Kidney (tissue), 14 donors: ENCODE results near the gene FAM156A. TPM values are rescaled to one million over a fixed set of nuclear protein-coding genes. Genes with fewer than 3 reads are reported as not detected.
"Not testable (repeated sequence)": the region's sequence is repeated elsewhere in the genome, so short reads cannot be mapped to it uniquely, and the experiment has no call there.

Source experiments
- DNase-seq, 5 donors: peaks; one replicate each; pipeline ENCODE4 v3.0.0-alpha.2; 2013 to 2020
- FAIRE-seq: peaks from 2 replicates; lab custom pipeline; 2012; peaks lifted over from hg19 to GRCh38; lab: Jason Lieb, UNC
- H3K27ac ChIP-seq, 2 donors: one replicate each; pipeline ENCODE4 v1.7.0; 2013; ENCODE audit warnings: low read depth in 2 of 2, low read length in 2 of 2, inconsistent platforms in 1 of 2
- H3K27me3 ChIP-seq: one replicate; pipeline ENCODE4 v1.7.1; 2013; ENCODE audit warnings: low read length, inconsistent platforms; ENCODE audit not compliant: control insufficient read depth, insufficient read depth
- H3K36me3 ChIP-seq, 3 donors: one replicate each; pipeline versions ENCODE4 v1.7.0 to v1.7.1; 2013; ENCODE audit warnings: low read length in 3 of 3, control low read depth in 1 of 3, inconsistent platforms in 1 of 3; ENCODE audit not compliant: insufficient read depth in 3 of 3, control insufficient read depth in 2 of 3
- H3K4me1 ChIP-seq, 3 donors: one replicate each; pipeline versions ENCODE4 v1.7.0 to v1.7.1; 2013; ENCODE audit warnings: low read length in 3 of 3, inconsistent platforms in 1 of 3, low read depth in 1 of 3; ENCODE audit not compliant: control insufficient read depth in 2 of 3, insufficient read depth in 2 of 3
- H3K4me3 ChIP-seq, 3 donors: one replicate each; pipeline versions ENCODE4 v1.7.0 to v1.8.1; 2013; ENCODE audit warnings: low read length in 3 of 3, control low read depth in 1 of 3, inconsistent platforms in 1 of 3
- H3K9ac ChIP-seq, 3 donors: one replicate each; pipeline versions ENCODE4 v1.7.0 to v1.7.1; 2013; ENCODE audit warnings: low read length in 3 of 3, control low read depth in 1 of 3, inconsistent platforms in 1 of 3
- H3K9me3 ChIP-seq, 3 donors: one replicate each; pipeline versions ENCODE4 v1.7.0 to v1.7.1; 2013; ENCODE audit warnings: low read length in 3 of 3, control low read depth in 1 of 3, inconsistent platforms in 1 of 3; ENCODE audit not compliant: control insufficient read depth in 2 of 3, insufficient read depth in 1 of 3
- CTCF ChIP-seq: IDR thresholded peaks from 3 replicates; pipeline ENCODE4 v1.5.1; 2012; ENCODE audit warnings: mild to moderate bottlenecking, moderate library complexity, borderline replicate concordance; ENCODE audit not compliant: insufficient read depth; ENCODE audit errors: extremely low read depth
- intact Hi-C: fragments of 100-400 bp; cut with DNase I; formaldehyde crosslinking; loops from one replicate; pipeline ENCODE4 v1.11.1; 2022
- polyA plus RNA-seq: library from polyadenylated mRNA; stranded (reverse); fragments of 350-450 nt; fragmentation: Illumina TruSeq; extraction: RNeasy Lipid Tissue Mini Kit (QIAGEN cat#74804); gene quantifications from one replicate; pipeline ENCODE4 v1.2.3, GENCODE V29; 2014; ENCODE audit warnings: low read depth, low replicate concordance; ENCODE audit not compliant: insufficient read depth
- total RNA-seq: library from RNA; stranded (reverse); fragmentation: NEBNext Ultra II Directional; extraction: Animal tissue kit (Norgen Biotek cat#: 25700); gene quantifications from one replicate; pipeline ENCODE4 v1.2.1, GENCODE V29; 2021
- donor health status: control.
- donor health status: control.
- donor health status: control.
- donor health status: control.
- donor health status: control.
- donor health status: DM: yes; HTN: yes; CAD: no.
- donor health status: Normal renal cell carcinoma (clear cell type).

Gene FAM156A
- total and polyA plus RNA-seq, 2 donors from 2014 or later = 9.9 to 20.5 TPM

GRCh38 chrX:52977953-52978352 lies 19.6 kb upstream of the FAM156A start:
- Histone ChIP-seq H3K27ac (no peak overlapping the region), H3K36me3 (no peaks in the 10 kb centered on the region), H3K9me3 (no peaks in the 10 kb centered on the region), H3K4me3 (no peak overlapping the region), H3K27me3 (peaks cover 2% of the 10 kb centered on the region), H3K4me1 (no peaks in the 10 kb centered on the region), H3K9ac (no peak overlapping the region)
- no peak for FAIRE-seq
- intact Hi-C loops = no loop called here
- no peak for DNase-seq
- no peak for TF ChIP-seq CTCF

GRCh38 chrX:52975576-52975975 lies 17.3 kb upstream of the FAM156A start:
- H3K27me3 ChIP-seq, H3K36me3 ChIP-seq, H3K4me1 ChIP-seq, DNase-seq, H3K27ac ChIP-seq, FAIRE-seq, H3K4me3 ChIP-seq, H3K9ac ChIP-seq, intact Hi-C loops, H3K9me3 ChIP-seq: not testable (repeated sequence)

- FAIRE-seq, H3K9ac ChIP-seq, H3K9me3 ChIP-seq, H3K4me3 ChIP-seq, intact Hi-C loops, H3K36me3 ChIP-seq, DNase-seq, H3K27me3 ChIP-seq, H3K4me1 ChIP-seq, H3K27ac ChIP-seq: not testable (repeated sequence)
Measured at GRCh38 chrX:52974336-52974992, 16.1 kb upstream of the FAM156A start.

GRCh38 chrX:52967922-52968321 lies 9.6 kb upstream of the FAM156A start:
- H3K27ac ChIP-seq, H3K4me1 ChIP-seq, intact Hi-C loops, H3K9me3 ChIP-seq, DNase-seq, H3K36me3 ChIP-seq, H3K4me3 ChIP-seq, H3K9ac ChIP-seq, H3K27me3 ChIP-seq, FAIRE-seq: not testable (repeated sequence)

GRCh38 chrX:52966993-52967738 lies 8.8 kb upstream of the FAM156A start:
- FAIRE-seq, H3K27me3 ChIP-seq, intact Hi-C loops, H3K27ac ChIP-seq, H3K9ac ChIP-seq, H3K36me3 ChIP-seq, DNase-seq, H3K9me3 ChIP-seq, H3K4me1 ChIP-seq, H3K4me3 ChIP-seq: not testable (repeated sequence)

GRCh38 chrX:52958961-52959360 lies 643 bp upstream of the FAM156A start:
- FAIRE-seq, H3K4me1 ChIP-seq, DNase-seq, H3K9ac ChIP-seq, intact Hi-C loops, H3K36me3 ChIP-seq, H3K27ac ChIP-seq, H3K27me3 ChIP-seq, H3K4me3 ChIP-seq, H3K9me3 ChIP-seq: not testable (repeated sequence)

GRCh38 chrX:52949884-52950283 lies 8.4 kb downstream of the FAM156A start:
- H3K36me3 ChIP-seq, H3K4me1 ChIP-seq, H3K9ac ChIP-seq, H3K4me3 ChIP-seq, intact Hi-C loops, FAIRE-seq, H3K27ac ChIP-seq, DNase-seq, H3K27me3 ChIP-seq, H3K9me3 ChIP-seq: not testable (repeated sequence)
